Measurements from ENCODE around the gene RUNDC3A. TPM values are rescaled to one million over a fixed set of nuclear protein-coding genes. Genes with fewer than 3 reads are reported as not detected.

The RUNDC3A gene
- total RNA-seq, 1 experiment from 2014 or later, result 3.6 TPM

GRCh38 chr17:44309472-44309871 lies 1.1 kb downstream of the RUNDC3A start:
- POLR2A ChIA-PET, result no interaction called here
- no peak for ATAC-seq
- BruUV-seq (replicated peaks), result no TSS peak
- Histone ChIP-seq H3K4me1 (ENCODE audit: control insufficient read depth, insufficient read depth, low read length) (peaks cover 4% of the 10 kb centered on the region), H3K27me3 (ENCODE audit: control insufficient read depth, insufficient read depth, low read length) (no peaks in the 10 kb centered on the region), H3K9me3 (ENCODE audit: control insufficient read depth, insufficient read depth, low read depth, low read length) (no peaks in the 10 kb centered on the region), H3K36me3 (ENCODE audit: control insufficient read depth, insufficient read depth, low read length) (no peaks in the 10 kb centered on the region), H3K4me3 (ENCODE audit: low read depth in 2 of 2, low read length in 2 of 2) (no peak overlapping the region), H3K27ac (ENCODE audit: low read length) (no peak overlapping the region)
- intact Hi-C loops (cut with micrococcal nuclease; ENCODE audit: unreplicated experiment) (no loop called here), in situ Hi-C loops (cut with HindIII; ENCODE audit: low pct_unique_long_range_greater_than_20kb, low sequenced_read_pairs) (no loop called here)
- CTCF ChIA-PET, result interaction anchor here (0.6 kb wide), 1 partner anchor 91 kb away, joined by 5 read pairs; no protein-coding TSS in a partner anchor
- no peak for DNase-seq (ENCODE audit: low read depth, low spot score)
- no peak for TF ChIP-seq TCF7L2 (IDR thresholded peaks at IDR 0.05; ENCODE audit: low read depth, low read length)
- TF ChIP-seq, protein P1, sequence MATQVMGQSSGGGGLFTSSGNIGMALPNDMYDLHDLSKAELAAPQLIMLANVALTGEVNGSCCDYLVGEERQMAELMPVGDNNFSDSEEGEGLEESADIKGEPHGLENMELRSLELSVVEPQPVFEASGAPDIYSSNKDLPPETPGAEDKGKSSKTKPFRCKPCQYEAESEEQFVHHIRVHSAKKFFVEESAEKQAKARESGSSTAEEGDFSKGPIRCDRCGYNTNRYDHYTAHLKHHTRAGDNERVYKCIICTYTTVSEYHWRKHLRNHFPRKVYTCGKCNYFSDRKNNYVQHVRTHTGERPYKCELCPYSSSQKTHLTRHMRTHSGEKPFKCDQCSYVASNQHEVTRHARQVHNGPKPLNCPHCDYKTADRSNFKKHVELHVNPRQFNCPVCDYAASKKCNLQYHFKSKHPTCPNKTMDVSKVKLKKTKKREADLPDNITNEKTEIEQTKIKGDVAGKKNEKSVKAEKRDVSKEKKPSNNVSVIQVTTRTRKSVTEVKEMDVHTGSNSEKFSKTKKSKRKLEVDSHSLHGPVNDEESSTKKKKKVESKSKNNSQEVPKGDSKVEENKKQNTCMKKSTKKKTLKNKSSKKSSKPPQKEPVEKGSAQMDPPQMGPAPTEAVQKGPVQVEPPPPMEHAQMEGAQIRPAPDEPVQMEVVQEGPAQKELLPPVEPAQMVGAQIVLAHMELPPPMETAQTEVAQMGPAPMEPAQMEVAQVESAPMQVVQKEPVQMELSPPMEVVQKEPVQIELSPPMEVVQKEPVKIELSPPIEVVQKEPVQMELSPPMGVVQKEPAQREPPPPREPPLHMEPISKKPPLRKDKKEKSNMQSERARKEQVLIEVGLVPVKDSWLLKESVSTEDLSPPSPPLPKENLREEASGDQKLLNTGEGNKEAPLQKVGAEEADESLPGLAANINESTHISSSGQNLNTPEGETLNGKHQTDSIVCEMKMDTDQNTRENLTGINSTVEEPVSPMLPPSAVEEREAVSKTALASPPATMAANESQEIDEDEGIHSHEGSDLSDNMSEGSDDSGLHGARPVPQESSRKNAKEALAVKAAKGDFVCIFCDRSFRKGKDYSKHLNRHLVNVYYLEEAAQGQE (IDR thresholded peaks at IDR 0.05; ENCODE audit: insufficient read depth in 1 of 2, low read depth in 2 of 2, low read length in 1 of 2), result 0 out of 4 replicates have a peak, but pooled peaks of 1 of the 2 experiments have one; percentile 36

DNA sequence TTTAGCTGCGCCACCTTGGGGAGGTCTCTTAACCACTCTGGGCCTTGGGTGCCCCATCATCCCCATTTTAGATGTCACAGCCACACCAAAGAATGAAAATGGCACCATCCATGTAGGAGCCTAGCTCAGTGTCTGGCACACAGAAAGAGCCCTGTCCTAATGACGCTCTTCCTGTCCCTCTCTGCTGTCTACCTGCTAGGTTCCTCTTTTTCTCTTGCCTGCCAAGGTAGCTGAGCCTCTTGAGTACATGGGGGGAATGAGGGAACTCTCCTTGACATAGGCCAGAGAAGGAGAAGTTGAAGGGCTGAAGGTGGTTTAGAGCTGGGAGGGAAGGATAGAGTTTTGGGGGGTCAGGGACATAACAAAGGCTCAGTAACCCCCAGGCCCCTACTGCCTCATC lies 1.8 kb downstream of the RUNDC3A start:
- Histone ChIP-seq H3K27me3 (ENCODE audit: control insufficient read depth, insufficient read depth, low read length) (no peaks in the 10 kb centered on the region), H3K36me3 (ENCODE audit: control insufficient read depth, insufficient read depth, low read length) (no peaks in the 10 kb centered on the region), H3K27ac (ENCODE audit: low read length) (no peak overlapping the region), H3K9me3 (ENCODE audit: control insufficient read depth, insufficient read depth, low read depth, low read length) (no peaks in the 10 kb centered on the region), H3K4me1 (ENCODE audit: control insufficient read depth, insufficient read depth, low read length) (peaks cover 4% of the 10 kb centered on the region), H3K4me3 (ENCODE audit: low read depth in 2 of 2, low read length in 2 of 2) (no peak overlapping the region)
- intact Hi-C loops (cut with micrococcal nuclease; ENCODE audit: unreplicated experiment) (no loop called here), in situ Hi-C loops (cut with HindIII; ENCODE audit: low pct_unique_long_range_greater_than_20kb, low sequenced_read_pairs) (no loop called here)
- ChIA-PET CTCF (interaction anchor here (0.6 kb wide), 1 partner anchor 92 kb away, joined by 5 read pairs; no protein-coding TSS in a partner anchor), POLR2A (interaction anchor here (0.5 kb wide), 1 partner anchor 40 kb away, joined by 3 read pairs; no protein-coding TSS in a partner anchor)
- DNase-seq (ENCODE audit: low read depth, low spot score), result no peak
- no peak for ATAC-seq
- BruUV-seq (replicated peaks), result no TSS peak
- TF ChIP-seq, protein P2, sequence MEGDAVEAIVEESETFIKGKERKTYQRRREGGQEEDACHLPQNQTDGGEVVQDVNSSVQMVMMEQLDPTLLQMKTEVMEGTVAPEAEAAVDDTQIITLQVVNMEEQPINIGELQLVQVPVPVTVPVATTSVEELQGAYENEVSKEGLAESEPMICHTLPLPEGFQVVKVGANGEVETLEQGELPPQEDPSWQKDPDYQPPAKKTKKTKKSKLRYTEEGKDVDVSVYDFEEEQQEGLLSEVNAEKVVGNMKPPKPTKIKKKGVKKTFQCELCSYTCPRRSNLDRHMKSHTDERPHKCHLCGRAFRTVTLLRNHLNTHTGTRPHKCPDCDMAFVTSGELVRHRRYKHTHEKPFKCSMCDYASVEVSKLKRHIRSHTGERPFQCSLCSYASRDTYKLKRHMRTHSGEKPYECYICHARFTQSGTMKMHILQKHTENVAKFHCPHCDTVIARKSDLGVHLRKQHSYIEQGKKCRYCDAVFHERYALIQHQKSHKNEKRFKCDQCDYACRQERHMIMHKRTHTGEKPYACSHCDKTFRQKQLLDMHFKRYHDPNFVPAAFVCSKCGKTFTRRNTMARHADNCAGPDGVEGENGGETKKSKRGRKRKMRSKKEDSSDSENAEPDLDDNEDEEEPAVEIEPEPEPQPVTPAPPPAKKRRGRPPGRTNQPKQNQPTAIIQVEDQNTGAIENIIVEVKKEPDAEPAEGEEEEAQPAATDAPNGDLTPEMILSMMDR (IDR thresholded peaks at IDR 0.05), result no peak
- TF ChIP-seq TCF7L2 (IDR thresholded peaks at IDR 0.05; ENCODE audit: low read depth, low read length), result no peak
- TF ChIP-seq, protein P1 (IDR thresholded peaks at IDR 0.05; ENCODE audit: insufficient read depth in 1 of 2, low read depth in 2 of 2, low read length in 1 of 2), result no peak
- no peak for TF ChIP-seq POLR2AphosphoS5 (IDR thresholded peaks at IDR 0.05; ENCODE audit: low read depth, low read length)
- TF ChIP-seq SIN3A (IDR thresholded peaks at IDR 0.05; ENCODE audit: borderline replicate concordance, insufficient read depth, low read depth, low read length), result no peak

Data from Panc1 (cell line).